HepG2 (cell line): Measurements from ENCODE around the gene CBX2. TPM values are rescaled to one million over a fixed set of nuclear protein-coding genes. Genes with fewer than 3 reads are reported as not detected.

ENCODE experiments used
- CBX5 ChIP-seq: sonication (generic); formaldehyde crosslinking; IDR thresholded peaks from 2 replicates; pipeline ENCODE4 v1.4.0; 2020; ENCODE audit warnings: missing genetic modification reagents, borderline replicate concordance
- DR1 ChIP-seq: sonication (generic); formaldehyde crosslinking; IDR thresholded peaks from 2 replicates; pipeline ENCODE4 v1.8.0; 2021; ENCODE audit warnings: mild to moderate bottlenecking, missing genetic modification reagents, inconsistent platforms
- GABPA ChIP-seq, 2 experiments: IDR thresholded peaks; 2 replicates each; pipeline ENCODE4 v1.6.1; 2011 to 2016; ENCODE audit warnings: low read depth in 2 of 2, low read length in 1 of 2, missing biosample characterization in 1 of 2, missing genetic modification characterization in 1 of 2
- MAFF ChIP-seq: IDR thresholded peaks from 2 replicates; pipeline ENCODE4 v1.6.1; 2011; ENCODE audit warnings: low read depth, low read length, improper control_type of control experiment
- NFE2L1 ChIP-seq: sonication (generic); formaldehyde crosslinking; IDR thresholded peaks from 2 replicates; pipeline ENCODE4 v1.4.0; 2020; ENCODE audit warnings: missing genetic modification reagents, mild to moderate bottlenecking, borderline replicate concordance
- PHF21A ChIP-seq: sonication (generic); formaldehyde crosslinking; IDR thresholded peaks from 2 replicates; pipeline ENCODE4 v1.5.0; 2020; ENCODE audit warnings: mild to moderate bottlenecking, missing genetic modification reagents
- RBAK ChIP-seq: sonication (generic); formaldehyde crosslinking; IDR thresholded peaks from 2 replicates; pipeline ENCODE4 v1.5.1; 2020; ENCODE audit warnings: mild to moderate bottlenecking, missing genetic modification reagents
- RFX3 ChIP-seq: IDR thresholded peaks from 2 replicates; pipeline ENCODE4 v1.6.1; 2016; ENCODE audit warnings: missing biosample characterization, missing genetic modification reagents
- SP4 ChIP-seq: sonication (generic); formaldehyde crosslinking; IDR thresholded peaks from 2 replicates; pipeline ENCODE4 v1.8.1; 2023; ENCODE audit warnings: mild to moderate bottlenecking, missing genetic modification reagents
- SP5 ChIP-seq: IDR thresholded peaks from 2 replicates; pipeline ENCODE4 v1.6.1; 2016; ENCODE audit warnings: low read depth, borderline replicate concordance
- TBL1XR1 ChIP-seq: fragments of 150-350 bp; IDR thresholded peaks from 2 replicates; pipeline ENCODE4 v1.6.1; 2014; ENCODE audit warnings: borderline replicate concordance, low read length; ENCODE audit not compliant: partially characterized antibody
- ZBTB42 ChIP-seq: sonication (generic); formaldehyde crosslinking; IDR thresholded peaks from 2 replicates; pipeline ENCODE4 v1.5.0; 2020; ENCODE audit warnings: mild to moderate bottlenecking, missing genetic modification reagents
- ZFP62 ChIP-seq: sonication (generic); formaldehyde crosslinking; IDR thresholded peaks from 2 replicates; pipeline ENCODE4 v1.4.0; 2020; ENCODE audit warnings: missing genetic modification reagents
- ZNF431 ChIP-seq: sonication (generic); formaldehyde crosslinking; IDR thresholded peaks from 2 replicates; pipeline ENCODE4 v1.9.0; 2022; ENCODE audit warnings: missing genetic modification reagents, low read depth, mild to moderate bottlenecking, borderline replicate concordance
- ZNF644 ChIP-seq: IDR thresholded peaks from 2 replicates; pipeline ENCODE4 v1.6.1; 2016; ENCODE audit warnings: low read depth
- ZNF782 ChIP-seq: sonication (generic); formaldehyde crosslinking; IDR thresholded peaks from 2 replicates; pipeline ENCODE4 v1.4.0; 2020; ENCODE audit warnings: missing genetic modification reagents, mild to moderate bottlenecking, borderline replicate concordance
- polyA plus RNA-seq, 8 experiments: library from polyadenylated mRNA; depleted of rRNA in 3 of 8; stranded (reverse) in 7 of 8; unstranded in 1 of 8; fragments of >200 nt; fragmentation: Illumina TruSeq in 4 of 8; extraction: Trizol in 4 of 8; gene quantifications; 2 replicates each; pipeline versions ENCODE4 v1.2.1 to v1.2.3, GENCODE V29; 2011 to 2016; ENCODE audit warnings: low read depth in 4 of 8, missing spikeins in 1 of 8, mixed read lengths in 1 of 8; ENCODE audit not compliant: insufficient read depth in 1 of 8
- total RNA-seq, 5 experiments: library from RNA; depleted of rRNA; stranded (reverse); fragments of >200 nt; fragmentation: Illumina TruSeq; extraction: Trizol; gene quantifications; 2 replicates each; pipeline ENCODE4 v1.2.3, GENCODE V29; 2016; ENCODE audit warnings: low read depth in 1 of 5
- TF ChIP-seq, protein P1 (sequence below): sonication (generic); formaldehyde crosslinking; IDR thresholded peaks from 2 replicates; pipeline ENCODE4 v1.5.0; 2020; ENCODE audit warnings: missing genetic modification reagents
- TF ChIP-seq, protein P2 (sequence below): sonication (generic); formaldehyde crosslinking; IDR thresholded peaks from 2 replicates; pipeline ENCODE4 v1.8.1; 2022; ENCODE audit warnings: low read depth, mild to moderate bottlenecking, missing genetic modification reagents
- TF ChIP-seq, protein P3 (sequence below): sonication (generic); formaldehyde crosslinking; IDR thresholded peaks from 2 replicates; pipeline ENCODE4 v1.9.0; 2021; ENCODE audit warnings: missing genetic modification reagents, mild to moderate bottlenecking, borderline replicate concordance
- TF ChIP-seq, protein P4 (sequence below): fragments of 450-650 bp; IDR thresholded peaks from 2 replicates; pipeline ENCODE4 v1.6.1; 2016

The CBX2 gene
- total and polyA plus RNA-seq, 2 of the 13 experiments (the other 11 are each of a cell fraction or from before 2014, with no cell fraction given): 14.5 to 31.1 TPM

DNA sequence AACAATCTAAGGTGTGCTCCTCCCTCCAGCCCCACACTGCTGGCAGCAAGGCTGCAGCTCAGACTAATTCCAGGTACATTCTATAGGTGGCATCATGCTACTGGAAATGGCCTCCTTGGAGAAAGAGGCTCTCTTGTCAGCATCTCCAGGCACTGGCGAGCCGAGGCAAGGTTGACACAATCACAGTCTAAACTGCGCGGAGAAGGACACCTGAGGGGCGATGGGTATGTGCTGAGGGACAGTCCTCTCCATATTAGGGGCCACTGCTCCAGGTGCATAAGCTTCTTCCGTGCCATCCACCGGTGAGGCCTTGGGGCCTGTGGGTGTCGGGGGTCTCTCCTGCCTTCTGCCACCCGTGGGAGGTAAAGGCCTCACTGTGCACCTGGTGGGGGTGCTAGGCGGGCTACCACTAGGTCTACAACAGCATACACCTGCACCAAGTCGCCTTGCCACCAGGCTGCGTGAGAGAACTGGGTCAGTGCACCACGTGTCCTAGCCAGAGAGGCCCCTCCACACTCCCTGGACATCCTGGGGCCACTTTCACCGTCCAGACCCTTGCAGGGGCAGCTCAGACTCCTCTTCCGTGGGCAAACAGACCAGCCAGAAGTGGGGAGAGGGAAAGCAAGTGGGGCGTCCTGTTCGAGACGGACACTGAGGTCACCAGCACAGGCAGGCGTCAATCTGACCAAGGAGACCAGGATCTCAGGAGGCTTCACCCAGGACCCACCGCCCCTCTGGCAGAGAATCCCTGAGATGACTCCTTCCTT, 31.0 kb downstream of the CBX2 start (continued):
- TF ChIP-seq ZNF431 (CRISPR knock-in tag) (no peak), DR1 (CRISPR knock-in tag) (no peak), SP5 (CRISPR knock-in tag) (peak; percentile 28; the same call in 1 of the 2 replicates), RFX3 (CRISPR knock-in tag) (no peak), CBX5 (CRISPR knock-in tag) (no peak; the same call in 1 of the 2 replicates), ZFP62 (no peak), NFE2L1 (CRISPR knock-in tag) (no peak), SP4 (peak; percentile 79), ZNF782 (no peak), PHF21A (peak; percentile 66; the same call in 1 of the 2 replicates), TBL1XR1 (no peak), RBAK (CRISPR knock-in tag) (no peak), MAFF (no peak), GABPA (IDR thresholded peaks at IDR 0.05; ENCODE audit: low read depth, low read length) (no peak), GABPA (CRISPR knock-in tag; IDR thresholded peaks at IDR 0.05; ENCODE audit: low read depth) (no peak), ZNF644 (CRISPR knock-in tag) (no peak), ZBTB42 (CRISPR knock-in tag) (no peak)
- TF ChIP-seq, protein P1, sequence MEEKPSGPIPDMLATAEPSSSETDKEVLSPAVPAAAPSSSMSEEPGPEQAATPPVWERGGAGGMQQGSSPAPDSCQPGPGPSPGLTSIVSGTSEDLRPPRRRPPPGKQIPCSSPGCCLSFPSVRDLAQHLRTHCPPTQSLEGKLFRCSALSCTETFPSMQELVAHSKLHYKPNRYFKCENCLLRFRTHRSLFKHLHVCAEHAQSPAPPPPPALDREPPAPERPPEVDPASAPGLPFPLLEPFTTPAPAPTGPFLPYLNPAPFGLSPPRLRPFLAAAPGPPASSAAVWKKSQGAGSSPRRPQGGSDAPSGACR (CRISPR knock-in tag): peak; percentile 83; the same call in 1 of the 2 replicates
- TF ChIP-seq, protein P2, sequence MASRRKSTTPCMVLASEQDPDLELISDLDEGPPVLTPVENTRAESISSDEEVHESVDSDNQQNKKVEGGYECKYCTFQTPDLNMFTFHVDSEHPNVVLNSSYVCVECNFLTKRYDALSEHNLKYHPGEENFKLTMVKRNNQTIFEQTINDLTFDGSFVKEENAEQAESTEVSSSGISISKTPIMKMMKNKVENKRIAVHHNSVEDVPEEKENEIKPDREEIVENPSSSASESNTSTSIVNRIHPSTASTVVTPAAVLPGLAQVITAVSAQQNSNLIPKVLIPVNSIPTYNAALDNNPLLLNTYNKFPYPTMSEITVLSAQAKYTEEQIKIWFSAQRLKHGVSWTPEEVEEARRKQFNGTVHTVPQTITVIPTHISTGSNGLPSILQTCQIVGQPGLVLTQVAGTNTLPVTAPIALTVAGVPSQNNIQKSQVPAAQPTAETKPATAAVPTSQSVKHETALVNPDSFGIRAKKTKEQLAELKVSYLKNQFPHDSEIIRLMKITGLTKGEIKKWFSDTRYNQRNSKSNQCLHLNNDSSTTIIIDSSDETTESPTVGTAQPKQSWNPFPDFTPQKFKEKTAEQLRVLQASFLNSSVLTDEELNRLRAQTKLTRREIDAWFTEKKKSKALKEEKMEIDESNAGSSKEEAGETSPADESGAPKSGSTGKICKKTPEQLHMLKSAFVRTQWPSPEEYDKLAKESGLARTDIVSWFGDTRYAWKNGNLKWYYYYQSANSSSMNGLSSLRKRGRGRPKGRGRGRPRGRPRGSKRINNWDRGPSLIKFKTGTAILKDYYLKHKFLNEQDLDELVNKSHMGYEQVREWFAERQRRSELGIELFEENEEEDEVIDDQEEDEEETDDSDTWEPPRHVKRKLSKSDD (CRISPR knock-in tag): no peak; the same call in 1 of the 2 replicates
- TF ChIP-seq, protein P3, sequence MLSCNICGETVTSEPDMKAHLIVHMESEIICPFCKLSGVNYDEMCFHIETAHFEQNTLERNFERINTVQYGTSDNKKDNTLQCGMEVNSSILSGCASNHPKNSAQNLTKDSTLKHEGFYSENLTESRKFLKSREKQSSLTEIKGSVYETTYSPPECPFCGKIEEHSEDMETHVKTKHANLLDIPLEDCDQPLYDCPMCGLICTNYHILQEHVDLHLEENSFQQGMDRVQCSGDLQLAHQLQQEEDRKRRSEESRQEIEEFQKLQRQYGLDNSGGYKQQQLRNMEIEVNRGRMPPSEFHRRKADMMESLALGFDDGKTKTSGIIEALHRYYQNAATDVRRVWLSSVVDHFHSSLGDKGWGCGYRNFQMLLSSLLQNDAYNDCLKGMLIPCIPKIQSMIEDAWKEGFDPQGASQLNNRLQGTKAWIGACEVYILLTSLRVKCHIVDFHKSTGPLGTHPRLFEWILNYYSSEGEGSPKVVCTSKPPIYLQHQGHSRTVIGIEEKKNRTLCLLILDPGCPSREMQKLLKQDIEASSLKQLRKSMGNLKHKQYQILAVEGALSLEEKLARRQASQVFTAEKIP (CRISPR knock-in tag): no peak
- TF ChIP-seq, protein P4, sequence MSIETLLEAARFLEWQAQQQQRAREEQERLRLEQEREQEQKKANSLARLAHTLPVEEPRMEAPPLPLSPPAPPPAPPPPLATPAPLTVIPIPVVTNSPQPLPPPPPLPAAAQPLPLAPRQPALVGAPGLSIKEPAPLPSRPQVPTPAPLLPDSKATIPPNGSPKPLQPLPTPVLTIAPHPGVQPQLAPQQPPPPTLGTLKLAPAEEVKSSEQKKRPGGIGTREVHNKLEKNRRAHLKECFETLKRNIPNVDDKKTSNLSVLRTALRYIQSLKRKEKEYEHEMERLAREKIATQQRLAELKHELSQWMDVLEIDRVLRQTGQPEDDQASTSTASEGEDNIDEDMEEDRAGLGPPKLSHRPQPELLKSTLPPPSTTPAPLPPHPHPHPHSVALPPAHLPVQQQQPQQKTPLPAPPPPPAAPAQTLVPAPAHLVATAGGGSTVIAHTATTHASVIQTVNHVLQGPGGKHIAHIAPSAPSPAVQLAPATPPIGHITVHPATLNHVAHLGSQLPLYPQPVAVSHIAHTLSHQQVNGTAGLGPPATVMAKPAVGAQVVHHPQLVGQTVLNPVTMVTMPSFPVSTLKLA: no peak
